ENCODE measurements around the gene AFF3. TPM values are rescaled to one million over a fixed set of nuclear protein-coding genes. Genes with fewer than 3 reads are reported as not detected.

AFF3 gene
- total and polyA plus RNA-seq, 4 donors, result 0.48 to 5.3 (median 2.3) TPM

DNA sequence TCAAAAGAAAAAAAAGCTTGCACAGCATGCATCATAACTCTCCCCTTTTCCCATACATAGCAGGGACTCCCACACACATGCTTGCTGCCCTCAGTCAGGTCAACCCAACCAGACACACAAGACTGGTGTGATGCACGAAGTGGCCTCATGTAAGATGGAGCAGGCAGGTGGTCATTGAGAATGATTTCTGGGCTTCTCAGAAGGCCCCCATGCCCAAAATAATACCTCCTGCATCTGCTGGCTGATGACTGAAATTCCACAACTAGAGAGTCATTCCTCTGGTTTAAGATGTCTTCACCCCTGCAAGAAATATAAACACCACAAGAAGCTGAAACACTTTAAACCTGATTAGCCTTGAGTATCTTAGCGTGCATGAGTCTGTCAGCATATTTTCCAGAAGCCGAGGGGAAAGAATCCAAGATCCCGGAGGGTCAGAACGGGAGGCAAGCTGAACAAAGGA is 131.1 kb downstream of the AFF3 start:
- Histone ChIP-seq H3K36me3 (ENCODE audit: control insufficient read depth in 4 of 4, insufficient read depth in 3 of 4, low read depth in 1 of 4, low read length in 3 of 4) (no peaks in the 10 kb centered on the region), H3K9me3 (ENCODE audit: control insufficient read depth in 4 of 4, low read length in 3 of 4) (no peaks in the 10 kb centered on the region), H3K9ac (ENCODE audit: low read depth in 1 of 2, low read length in 2 of 2) (no peak overlapping the region), H3K4me3 (ENCODE audit: low read depth in 1 of 3, low read length in 3 of 3) (no peak overlapping the region), H3K27me3 (ENCODE audit: control insufficient read depth in 4 of 4, insufficient read depth in 4 of 4, low read length in 3 of 4) (no peaks in the 10 kb centered on the region), H3K27ac (ENCODE audit: low read depth in 1 of 2, low read length in 2 of 2) (no peak overlapping the region), H3K4me1 (ENCODE audit: control insufficient read depth in 4 of 4, insufficient read depth in 4 of 4, low read length in 3 of 4) (no peaks in the 10 kb centered on the region)
- no peak for DNase-seq (ENCODE audit: low spot score)
- TF ChIP-seq RAD21 (IDR thresholded peaks at IDR 0.05) (no peak), HNF4A (conservative IDR thresholded peaks at IDR 0.05) (no peak), SP1 (IDR thresholded peaks at IDR 0.05) (no peak), YY1 (IDR thresholded peaks at IDR 0.05) (no peak), NR2F2 (IDR thresholded peaks at IDR 0.05) (no peak)
- 86% methylated on average over 5 of the region's 5 CpGs for WGBS

DNA sequence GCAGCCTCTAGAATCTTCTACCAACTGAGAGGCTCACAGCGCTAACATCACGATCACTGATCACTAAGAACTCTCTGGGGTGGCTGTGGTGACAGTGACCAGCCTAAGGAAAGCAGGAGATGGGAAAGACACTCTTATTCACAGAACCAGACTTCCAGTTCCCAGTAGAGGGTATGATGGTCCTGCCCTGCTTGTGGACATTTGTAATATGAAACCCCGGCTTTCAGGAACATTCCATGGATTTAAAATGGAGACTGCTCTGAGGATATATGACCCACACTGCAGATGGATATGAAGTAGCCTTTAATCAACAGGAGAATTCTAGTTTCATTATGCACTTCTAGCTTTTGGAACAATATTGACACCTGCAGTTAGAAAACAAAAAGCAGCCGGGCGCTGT is 131.8 kb downstream of the AFF3 start:
- no peak for DNase-seq (ENCODE audit: low spot score)
- Histone ChIP-seq H3K27ac (ENCODE audit: low read depth in 1 of 2, low read length in 2 of 2) (no peak overlapping the region), H3K27me3 (ENCODE audit: control insufficient read depth in 4 of 4, insufficient read depth in 4 of 4, low read length in 3 of 4) (no peaks in the 10 kb centered on the region), H3K4me1 (ENCODE audit: control insufficient read depth in 4 of 4, insufficient read depth in 4 of 4, low read length in 3 of 4) (no peaks in the 10 kb centered on the region), H3K9ac (ENCODE audit: low read depth in 1 of 2, low read length in 2 of 2) (no peak overlapping the region), H3K4me3 (ENCODE audit: low read depth in 1 of 3, low read length in 3 of 3) (no peak overlapping the region), H3K9me3 (ENCODE audit: control insufficient read depth in 4 of 4, low read length in 3 of 4) (no peaks in the 10 kb centered on the region), H3K36me3 (ENCODE audit: control insufficient read depth in 4 of 4, insufficient read depth in 3 of 4, low read depth in 1 of 4, low read length in 3 of 4) (no peaks in the 10 kb centered on the region)
- 96% methylated on average over 5 of the region's 5 CpGs for WGBS
- TF ChIP-seq MAX (IDR thresholded peaks at IDR 0.05), result no peak
- no peak for TF ChIP-seq SP1 (IDR thresholded peaks at IDR 0.05)
- TF ChIP-seq FOXA1 (IDR thresholded peaks at IDR 0.05), result no peak
- no peak for TF ChIP-seq JUND (IDR thresholded peaks at IDR 0.05)

DNA sequence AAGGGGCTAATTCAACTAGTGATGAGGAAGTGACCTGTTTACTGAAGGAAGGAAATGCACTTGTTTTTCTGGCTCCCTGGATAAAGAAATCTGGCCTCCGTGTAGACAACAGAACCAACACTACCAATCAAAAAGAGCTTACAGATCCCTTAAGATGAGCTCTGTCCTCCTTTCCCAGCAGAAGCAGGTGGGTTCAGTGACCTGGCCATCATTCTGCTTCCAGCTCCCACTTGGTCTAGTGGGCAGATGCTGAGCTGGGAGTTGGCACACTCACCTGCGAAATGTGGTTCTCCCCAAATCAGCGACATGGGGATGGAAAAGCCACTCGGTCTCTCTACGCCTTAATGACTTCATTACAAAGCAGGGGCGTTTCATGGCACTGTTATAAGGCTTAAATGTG is 132.6 kb downstream of the AFF3 start:
- H3K9ac ChIP-seq (ENCODE audit: low read depth in 1 of 2, low read length in 2 of 2), result no peak overlapping the region
- H3K36me3 ChIP-seq (ENCODE audit: control insufficient read depth in 4 of 4, insufficient read depth in 3 of 4, low read depth in 1 of 4, low read length in 3 of 4), result no peaks in the 10 kb centered on the region
- H3K27me3 ChIP-seq (ENCODE audit: control insufficient read depth in 4 of 4, insufficient read depth in 4 of 4, low read length in 3 of 4), result no peaks in the 10 kb centered on the region
- H3K27ac ChIP-seq (ENCODE audit: low read depth in 1 of 2, low read length in 2 of 2), result no peak overlapping the region
- H3K9me3 ChIP-seq (ENCODE audit: control insufficient read depth in 4 of 4, low read length in 3 of 4), result no peaks in the 10 kb centered on the region
- TF ChIP-seq EGR1 (IDR thresholded peaks at IDR 0.05; ENCODE audit: low read depth in 2 of 2) (no peak), TAF1 (conservative IDR thresholded peaks at IDR 0.05) (no peak), HNF4G (IDR thresholded peaks at IDR 0.05) (no peak), FOXA1 (IDR thresholded peaks at IDR 0.05) (no peak), RAD21 (IDR thresholded peaks at IDR 0.05) (no peak), MAX (IDR thresholded peaks at IDR 0.05) (no peak), JUND (IDR thresholded peaks at IDR 0.05) (no peak), HNF4A (conservative IDR thresholded peaks at IDR 0.05) (no peak), SP1 (IDR thresholded peaks at IDR 0.05) (no peak), RXRA (IDR thresholded peaks at IDR 0.05) (no peak), YY1 (IDR thresholded peaks at IDR 0.05) (no peak), GABPA (IDR thresholded peaks at IDR 0.05 in 1 of 2, conservative IDR thresholded peaks at IDR 0.05 in 1 of 2) (no peak)
- TF ChIP-seq, protein P1, sequence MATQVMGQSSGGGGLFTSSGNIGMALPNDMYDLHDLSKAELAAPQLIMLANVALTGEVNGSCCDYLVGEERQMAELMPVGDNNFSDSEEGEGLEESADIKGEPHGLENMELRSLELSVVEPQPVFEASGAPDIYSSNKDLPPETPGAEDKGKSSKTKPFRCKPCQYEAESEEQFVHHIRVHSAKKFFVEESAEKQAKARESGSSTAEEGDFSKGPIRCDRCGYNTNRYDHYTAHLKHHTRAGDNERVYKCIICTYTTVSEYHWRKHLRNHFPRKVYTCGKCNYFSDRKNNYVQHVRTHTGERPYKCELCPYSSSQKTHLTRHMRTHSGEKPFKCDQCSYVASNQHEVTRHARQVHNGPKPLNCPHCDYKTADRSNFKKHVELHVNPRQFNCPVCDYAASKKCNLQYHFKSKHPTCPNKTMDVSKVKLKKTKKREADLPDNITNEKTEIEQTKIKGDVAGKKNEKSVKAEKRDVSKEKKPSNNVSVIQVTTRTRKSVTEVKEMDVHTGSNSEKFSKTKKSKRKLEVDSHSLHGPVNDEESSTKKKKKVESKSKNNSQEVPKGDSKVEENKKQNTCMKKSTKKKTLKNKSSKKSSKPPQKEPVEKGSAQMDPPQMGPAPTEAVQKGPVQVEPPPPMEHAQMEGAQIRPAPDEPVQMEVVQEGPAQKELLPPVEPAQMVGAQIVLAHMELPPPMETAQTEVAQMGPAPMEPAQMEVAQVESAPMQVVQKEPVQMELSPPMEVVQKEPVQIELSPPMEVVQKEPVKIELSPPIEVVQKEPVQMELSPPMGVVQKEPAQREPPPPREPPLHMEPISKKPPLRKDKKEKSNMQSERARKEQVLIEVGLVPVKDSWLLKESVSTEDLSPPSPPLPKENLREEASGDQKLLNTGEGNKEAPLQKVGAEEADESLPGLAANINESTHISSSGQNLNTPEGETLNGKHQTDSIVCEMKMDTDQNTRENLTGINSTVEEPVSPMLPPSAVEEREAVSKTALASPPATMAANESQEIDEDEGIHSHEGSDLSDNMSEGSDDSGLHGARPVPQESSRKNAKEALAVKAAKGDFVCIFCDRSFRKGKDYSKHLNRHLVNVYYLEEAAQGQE (IDR thresholded peaks at IDR 0.05), result no peak
- TF ChIP-seq, protein P2, sequence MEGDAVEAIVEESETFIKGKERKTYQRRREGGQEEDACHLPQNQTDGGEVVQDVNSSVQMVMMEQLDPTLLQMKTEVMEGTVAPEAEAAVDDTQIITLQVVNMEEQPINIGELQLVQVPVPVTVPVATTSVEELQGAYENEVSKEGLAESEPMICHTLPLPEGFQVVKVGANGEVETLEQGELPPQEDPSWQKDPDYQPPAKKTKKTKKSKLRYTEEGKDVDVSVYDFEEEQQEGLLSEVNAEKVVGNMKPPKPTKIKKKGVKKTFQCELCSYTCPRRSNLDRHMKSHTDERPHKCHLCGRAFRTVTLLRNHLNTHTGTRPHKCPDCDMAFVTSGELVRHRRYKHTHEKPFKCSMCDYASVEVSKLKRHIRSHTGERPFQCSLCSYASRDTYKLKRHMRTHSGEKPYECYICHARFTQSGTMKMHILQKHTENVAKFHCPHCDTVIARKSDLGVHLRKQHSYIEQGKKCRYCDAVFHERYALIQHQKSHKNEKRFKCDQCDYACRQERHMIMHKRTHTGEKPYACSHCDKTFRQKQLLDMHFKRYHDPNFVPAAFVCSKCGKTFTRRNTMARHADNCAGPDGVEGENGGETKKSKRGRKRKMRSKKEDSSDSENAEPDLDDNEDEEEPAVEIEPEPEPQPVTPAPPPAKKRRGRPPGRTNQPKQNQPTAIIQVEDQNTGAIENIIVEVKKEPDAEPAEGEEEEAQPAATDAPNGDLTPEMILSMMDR (IDR thresholded peaks at IDR 0.05; ENCODE audit: low read depth, low read length, missing input control), result no peak
- TF ChIP-seq, protein P3, sequence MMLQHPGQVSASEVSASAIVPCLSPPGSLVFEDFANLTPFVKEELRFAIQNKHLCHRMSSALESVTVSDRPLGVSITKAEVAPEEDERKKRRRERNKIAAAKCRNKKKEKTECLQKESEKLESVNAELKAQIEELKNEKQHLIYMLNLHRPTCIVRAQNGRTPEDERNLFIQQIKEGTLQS (IDR thresholded peaks at IDR 0.05), result no peak
- H3K4me1 ChIP-seq (ENCODE audit: control insufficient read depth in 4 of 4, insufficient read depth in 4 of 4, low read length in 3 of 4), result peaks cover 0 to 1% (median 0%) of the 10 kb centered on the region in 4 donors
- DNase-seq (ENCODE audit: low spot score), result no peak
- 92% methylated on average over 6 of the region's 6 CpGs for WGBS
- H3K4me3 ChIP-seq (ENCODE audit: low read depth in 1 of 3, low read length in 3 of 3), result no peak overlapping the region

Data from liver (tissue), 9 donors.